Transverse colon (tissue), 4 donors: ENCODE data around the gene MAPKAPK2.

Experiments used
- POLR2AphosphoS5 ChIP-seq, 3 donors: sonication (generic); formaldehyde crosslinking; IDR thresholded peaks; one replicate each; pipeline ENCODE4 v1.6.1; 2016; ENCODE audit warnings: antibody characterized with exemption in 3 of 3
- TF ChIP-seq, protein P1 (sequence below), 5 experiments: fragments of 200-600 bp in 3 of 5; fragments of 450-650 bp in 2 of 5; sonication (generic) in 3 of 5; IDR thresholded peaks; 1 replicate in 2 of 5; 2 replicates in 3 of 5; pipeline ENCODE4 v1.5.1; 2016 to 2017; ENCODE audit warnings: antibody characterized with exemption in 5 of 5, inconsistent platforms in 3 of 5, mild to moderate bottlenecking in 2 of 5, moderate library complexity in 1 of 5

DNA sequence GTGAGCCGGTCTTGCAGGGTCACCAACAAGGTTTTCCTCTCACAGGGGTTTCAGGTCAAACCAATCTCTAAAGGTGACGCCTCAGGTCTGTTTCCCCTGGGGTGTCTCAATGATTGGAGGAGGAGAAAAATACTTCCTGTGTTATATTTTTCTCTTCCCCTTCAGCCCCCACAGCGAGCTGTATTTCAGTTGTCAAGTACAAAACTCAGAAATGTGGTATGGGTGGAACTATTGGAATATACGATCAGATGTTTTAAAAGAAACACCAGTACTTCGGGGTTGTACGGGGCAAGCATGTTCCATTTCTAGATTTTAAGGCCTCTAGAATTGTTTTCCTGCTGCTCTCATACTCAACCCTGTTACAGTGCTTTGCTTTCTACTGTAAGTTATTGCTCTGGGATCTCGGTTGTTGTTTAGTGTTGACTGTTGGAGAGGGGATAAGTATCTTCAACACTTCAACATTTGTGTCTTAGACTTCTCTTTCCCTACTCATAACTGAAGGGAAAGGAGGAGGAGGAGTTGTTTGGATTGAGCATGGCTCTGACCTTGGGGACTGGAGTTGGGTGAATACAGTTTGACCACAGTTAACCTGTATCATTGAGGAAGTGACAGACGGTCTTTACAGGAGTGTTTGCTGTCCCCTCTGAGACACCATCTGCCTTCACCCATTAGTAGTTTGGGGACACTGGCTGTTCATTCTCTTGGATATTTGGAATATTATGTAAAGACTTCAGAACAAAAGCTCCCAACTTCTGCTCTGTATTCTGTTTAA is 2.0 kb downstream of the MAPKAPK2 start:
- TF ChIP-seq, protein P1, sequence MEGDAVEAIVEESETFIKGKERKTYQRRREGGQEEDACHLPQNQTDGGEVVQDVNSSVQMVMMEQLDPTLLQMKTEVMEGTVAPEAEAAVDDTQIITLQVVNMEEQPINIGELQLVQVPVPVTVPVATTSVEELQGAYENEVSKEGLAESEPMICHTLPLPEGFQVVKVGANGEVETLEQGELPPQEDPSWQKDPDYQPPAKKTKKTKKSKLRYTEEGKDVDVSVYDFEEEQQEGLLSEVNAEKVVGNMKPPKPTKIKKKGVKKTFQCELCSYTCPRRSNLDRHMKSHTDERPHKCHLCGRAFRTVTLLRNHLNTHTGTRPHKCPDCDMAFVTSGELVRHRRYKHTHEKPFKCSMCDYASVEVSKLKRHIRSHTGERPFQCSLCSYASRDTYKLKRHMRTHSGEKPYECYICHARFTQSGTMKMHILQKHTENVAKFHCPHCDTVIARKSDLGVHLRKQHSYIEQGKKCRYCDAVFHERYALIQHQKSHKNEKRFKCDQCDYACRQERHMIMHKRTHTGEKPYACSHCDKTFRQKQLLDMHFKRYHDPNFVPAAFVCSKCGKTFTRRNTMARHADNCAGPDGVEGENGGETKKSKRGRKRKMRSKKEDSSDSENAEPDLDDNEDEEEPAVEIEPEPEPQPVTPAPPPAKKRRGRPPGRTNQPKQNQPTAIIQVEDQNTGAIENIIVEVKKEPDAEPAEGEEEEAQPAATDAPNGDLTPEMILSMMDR (IDR thresholded peaks at IDR 0.05): no peak
- TF ChIP-seq POLR2AphosphoS5 (IDR thresholded peaks at IDR 0.05): no peak
